HG03571 (cell line): Measurements from ENCODE around the gene CAMK2G.

Experiments
- ATAC-seq: cut with Tn5 transposase; IDR thresholded peaks from one replicate; pipeline ENCODE4 v1.9.1; 2021; ENCODE audit not compliant: unreplicated experiment

The CAMK2G gene

GRCh38 chr10:73779539-73780197 lies 94.7 kb downstream of the CAMK2G start:
- no peak for ATAC-seq

GRCh38 chr10:73779018-73779417 lies 95.3 kb downstream of the CAMK2G start:
- ATAC-seq = no peak

- no peak for ATAC-seq
These were observed 99.7 kb downstream of the CAMK2G start for GRCh38 chr10:73774637-73775036.

GRCh38 chr10:73773152-73773879 lies 101.0 kb downstream of the CAMK2G start:
- ATAC-seq = peak; percentile 1

GRCh38 chr10:73772281-73773151 lies 101.8 kb downstream of the CAMK2G start:
- peak; percentile 50 for ATAC-seq

GRCh38 chr10:73771722-73772280 lies 102.6 kb downstream of the CAMK2G start:
- ATAC-seq = peak; percentile 36

- no peak for ATAC-seq
These were observed 105.0 kb downstream of the CAMK2G start for GRCh38 chr10:73769396-73769795.

- ATAC-seq = no peak
These were observed 105.5 kb downstream of the CAMK2G start for GRCh38 chr10:73768881-73769280.

GRCh38 chr10:73765066-73765465 lies 109.3 kb downstream of the CAMK2G start:
- ATAC-seq = no peak

GRCh38 chr10:73763343-73763742 lies 111.0 kb downstream of the CAMK2G start:
- no peak for ATAC-seq

- no peak for ATAC-seq
These were observed 111.4 kb downstream of the CAMK2G start for GRCh38 chr10:73762915-73763314.
